Kidney tubule cell (primary cell): Measurements from ENCODE around the gene IFI30.

ENCODE experiments used
- DNase-seq: peaks from one replicate; pipeline ENCODE4 v3.0.0-alpha.2; 2018; ENCODE audit warnings: low spot score

IFI30 gene

DNA sequence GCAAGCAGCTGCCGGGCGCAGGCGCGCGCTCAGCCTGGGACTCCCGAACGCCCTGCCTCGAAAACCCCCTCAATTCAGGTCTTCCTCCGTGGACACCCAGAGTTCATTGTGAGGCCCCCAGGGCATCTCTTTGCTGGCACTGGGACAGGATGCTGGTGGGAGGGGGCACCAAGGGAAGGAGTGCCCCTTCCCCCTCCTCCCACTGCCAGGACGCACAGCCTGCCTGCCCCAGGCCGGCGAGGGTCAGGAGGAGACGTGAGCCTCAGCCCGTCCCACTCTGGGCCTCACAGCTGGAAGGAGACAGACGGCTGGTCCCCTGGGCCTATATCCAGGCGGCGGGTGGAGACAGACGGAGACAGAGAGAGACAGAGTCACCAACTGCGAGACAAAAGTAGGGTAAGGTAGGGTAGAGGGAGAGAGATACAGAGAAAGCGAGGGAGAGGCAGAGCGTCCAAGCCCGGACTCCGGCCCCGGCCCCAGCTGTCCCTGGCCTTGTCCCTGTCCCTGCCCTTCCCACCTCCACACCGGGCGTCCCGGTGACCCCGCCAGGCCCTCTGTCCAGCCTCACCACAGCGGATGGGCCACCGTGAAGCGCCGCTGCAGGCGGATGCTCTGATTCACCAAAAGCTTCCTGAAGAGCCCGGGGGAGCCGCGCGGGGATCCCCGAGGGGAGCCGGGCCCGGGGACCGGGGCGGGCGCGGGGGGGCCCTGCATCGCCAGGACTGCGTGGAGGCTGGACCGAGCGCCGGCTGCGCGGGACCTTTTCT, 52.3 kb downstream of the IFI30 start, which contains the start of gene PDE4C:
Gene PDE4C (minus strand): TSS at position 737 of the 767 bp plus-strand sequence. CDS start 23 bp downstream, at position 714.
- no peak for DNase-seq

DNA sequence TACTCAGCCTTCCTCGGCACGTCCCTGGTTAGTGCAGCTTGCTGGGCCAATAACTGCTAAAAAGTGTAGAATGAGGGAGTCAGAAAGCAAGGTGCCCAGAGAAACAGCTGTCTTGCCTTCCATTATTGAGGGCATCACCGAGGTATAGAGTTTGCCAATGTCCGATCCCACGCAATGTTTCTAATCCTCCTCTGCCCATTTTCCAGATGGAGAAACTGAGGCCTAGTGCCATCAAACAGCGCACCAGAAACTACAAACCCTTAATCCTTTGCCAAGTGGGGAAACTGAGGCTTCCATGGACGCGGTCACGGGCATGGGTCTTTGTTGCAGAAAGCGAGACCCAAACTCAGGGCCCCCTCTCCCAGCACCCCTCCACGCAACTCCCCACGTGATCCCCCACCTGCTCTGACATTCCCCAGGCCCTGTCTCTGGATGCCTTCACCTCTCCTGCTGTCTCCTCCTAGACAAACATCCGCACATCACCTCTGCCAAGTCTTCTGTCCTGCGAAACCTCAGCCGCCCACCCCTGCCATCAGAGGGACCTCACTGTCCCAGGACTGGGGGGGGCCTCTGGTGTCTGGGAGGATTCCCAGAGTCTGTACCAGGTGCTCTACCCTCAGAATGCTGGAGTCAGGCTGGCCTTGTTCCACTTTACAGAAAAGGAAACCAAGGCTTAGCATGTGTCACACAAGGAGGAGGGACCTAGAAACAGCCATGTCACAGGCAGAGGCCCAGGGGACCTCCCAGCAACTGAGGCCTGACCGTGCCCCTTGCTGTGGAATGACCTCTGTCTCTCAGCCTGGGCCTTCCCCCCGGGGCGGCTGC, 53.6 kb downstream of the IFI30 start:
- DNase-seq = no peak
